Measurements from ENCODE around the gene SLC30A10.

GRCh38 chr1:219906924-219907771, 21.2 kb downstream of the SLC30A10 start:
- TF ChIP-seq CTCF (IDR thresholded peaks at IDR 0.05), result no peak
- no peak for TF ChIP-seq EZH2phosphoT487 (IDR thresholded peaks at IDR 0.05)
- no peak for TF ChIP-seq EZH2 (IDR thresholded peaks at IDR 0.05)
